Hematopoietic multipotent progenitor cell (in vitro differentiated cells): ENCODE results near the gene PARD6A. TPM values are rescaled to one million over a fixed set of nuclear protein-coding genes. Genes with fewer than 3 reads are reported as not detected.

Experiments used
- total RNA-seq: library from RNA; depleted of rRNA; stranded (reverse); fragments of >200 nt; gene quantifications from one replicate; pipeline ENCODE4 v1.2.3, GENCODE V29; 2012

Gene PARD6A
- total RNA-seq, 1 donor, result 10.0 TPM

Other genes with a start within 250 kb of the PARD6A start
- gene ZDHHC1, start 244.5 kb upstream of the PARD6A start, total RNA-seq, result 6.7 TPM
- 0.27 TPM for gene HSD11B2, start 229.8 kb upstream of the PARD6A start, total RNA-seq
- 153 TPM for gene ATP6V0D1, start 179.8 kb upstream of the PARD6A start, total RNA-seq
- gene AGRP, start 177.4 kb upstream of the PARD6A start, total RNA-seq, result not detected
- 28.8 TPM for gene RIPOR1, start 132.1 kb upstream of the PARD6A start, total RNA-seq
- gene CTCF, start 98.4 kb upstream of the PARD6A start, total RNA-seq, result 35.3 TPM
- 46.6 TPM for gene CARMIL2, start 15.8 kb upstream of the PARD6A start, total RNA-seq
- gene ACD, start 700 bp upstream of the PARD6A start, total RNA-seq, result 48.7 TPM
- 20.7 TPM for gene ENKD1, start 5.8 kb downstream of the PARD6A start, total RNA-seq
- gene C16orf86, start 5.9 kb downstream of the PARD6A start, total RNA-seq, result 15.9 TPM
- 26.7 TPM for gene GFOD2, start 58.4 kb downstream of the PARD6A start, total RNA-seq
- gene RANBP10, start 145.6 kb downstream of the PARD6A start, total RNA-seq, result 13.7 TPM
- gene TSNAXIP1, start 145.9 kb downstream of the PARD6A start, total RNA-seq, result 0.54 TPM
- gene THAP11, start 181.4 kb downstream of the PARD6A start, total RNA-seq, result 71.6 TPM
- gene NUTF2, start 186.0 kb downstream of the PARD6A start, total RNA-seq, result 146 TPM
- gene CENPT, start 186.7 kb downstream of the PARD6A start, total RNA-seq, result 40.9 TPM
- gene EDC4, start 212.1 kb downstream of the PARD6A start, total RNA-seq, result 112 TPM
- gene NRN1L, start 223.9 kb downstream of the PARD6A start, total RNA-seq, result 0.27 TPM
- gene PSKH1, start 232.3 kb downstream of the PARD6A start, total RNA-seq, result 37.4 TPM